ENCODE results near the gene RPS27L.

GRCh38 chr15:63112871-63113270 is 44.4 kb downstream of the RPS27L start:
- TF ChIP-seq PAX5 (IDR thresholded peaks at IDR 0.05; ENCODE audit: insufficient read depth, low read length, severe bottlenecking), result no peak
- TF ChIP-seq TAF1 (IDR thresholded peaks at IDR 0.05; ENCODE audit: low read depth, low read length), result no peak
- TF ChIP-seq POLR2A (IDR thresholded peaks at IDR 0.05; ENCODE audit: low read depth, low read length), result no peak
- TF ChIP-seq POLR2AphosphoS5 (IDR thresholded peaks at IDR 0.05; ENCODE audit: low read depth, low read length), result no peak
- no peak for TF ChIP-seq POU2F2 (IDR thresholded peaks at IDR 0.05; ENCODE audit: low read depth, low read length)
- TF ChIP-seq SPI1 (IDR thresholded peaks at IDR 0.05; ENCODE audit: low read depth, low read length), result no peak
